Skeletal muscle cell (primary cell): Measurements from ENCODE around the gene KCNJ13.
"Not testable (repeated sequence)": the region's sequence is repeated elsewhere in the genome, so short reads cannot be mapped to it uniquely, and the experiment has no call there.

Experiments used
- DNase-seq: peaks from one replicate; pipeline ENCODE4 v3.0.0-alpha.2; 2010; ENCODE audit warnings: low read depth
- H3K4me3 ChIP-seq: 2 replicates; pipeline ENCODE4 v1.5.1; 2011; ENCODE audit warnings: low read depth, mild to moderate bottlenecking, control low read depth, low read length, moderate library complexity

Gene KCNJ13

DNA sequence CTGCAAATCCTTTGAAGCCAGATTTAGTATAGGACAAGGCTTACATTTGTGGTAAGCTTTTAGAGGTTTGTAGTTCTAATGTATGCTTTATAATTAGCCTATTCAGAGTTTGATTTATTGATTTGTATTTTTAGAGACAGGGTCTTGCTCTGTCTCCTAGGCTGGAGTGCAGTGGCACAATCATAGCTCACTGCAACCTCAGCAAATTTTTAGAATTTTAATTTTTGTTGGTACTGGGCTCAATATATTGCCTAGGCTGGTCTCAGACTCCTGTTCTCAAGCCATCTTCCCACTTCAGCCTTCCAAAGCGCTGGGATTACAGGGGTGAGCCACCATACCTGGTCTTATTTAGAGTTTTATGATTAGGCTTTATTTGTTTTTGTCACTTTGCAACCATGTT, 4.5 kb downstream of the KCNJ13 start:
- DNase-seq: no peak
- no peak overlapping the region for H3K4me3 ChIP-seq

DNA sequence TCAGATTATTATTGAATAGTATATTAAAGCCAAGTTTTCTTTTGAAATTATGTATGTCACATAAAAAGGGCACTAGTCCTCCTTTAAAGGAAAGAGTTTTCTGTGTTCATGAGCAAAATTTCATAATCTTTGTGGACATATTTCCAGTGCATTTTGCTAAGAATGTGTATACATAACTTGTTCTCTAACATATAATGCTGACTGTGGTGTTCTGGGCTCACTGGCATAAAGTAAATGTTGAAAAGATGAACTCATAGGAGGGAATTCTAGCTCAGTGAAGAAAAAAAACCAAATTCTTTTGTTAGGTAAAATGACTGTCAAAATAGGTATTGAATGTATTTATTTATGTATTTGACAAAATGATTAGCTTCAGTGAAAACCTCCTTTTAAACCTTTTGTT, 6.2 kb downstream of the KCNJ13 start:
- no peak for DNase-seq
- no peak overlapping the region for H3K4me3 ChIP-seq

DNA sequence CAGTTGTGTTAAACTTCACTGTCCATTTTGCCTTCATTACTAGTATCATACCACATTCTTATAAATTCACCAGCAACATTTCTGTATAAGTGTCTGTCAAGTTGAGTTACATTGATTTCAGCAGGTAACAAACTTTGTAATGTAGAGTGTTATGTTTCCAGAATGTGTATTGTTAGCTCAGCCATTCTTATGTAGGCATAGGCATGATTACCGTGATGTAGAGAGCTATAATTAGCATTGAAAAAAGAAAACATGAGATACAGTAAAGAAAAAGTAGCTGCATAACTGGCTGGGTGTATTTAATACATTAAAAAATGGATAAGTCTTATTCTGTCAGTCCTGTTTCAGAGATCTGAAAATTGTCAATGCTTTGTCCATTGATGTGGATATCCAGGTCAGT, 8.5 kb downstream of the KCNJ13 start:
- H3K4me3 ChIP-seq: no peak overlapping the region
- no peak for DNase-seq

DNA sequence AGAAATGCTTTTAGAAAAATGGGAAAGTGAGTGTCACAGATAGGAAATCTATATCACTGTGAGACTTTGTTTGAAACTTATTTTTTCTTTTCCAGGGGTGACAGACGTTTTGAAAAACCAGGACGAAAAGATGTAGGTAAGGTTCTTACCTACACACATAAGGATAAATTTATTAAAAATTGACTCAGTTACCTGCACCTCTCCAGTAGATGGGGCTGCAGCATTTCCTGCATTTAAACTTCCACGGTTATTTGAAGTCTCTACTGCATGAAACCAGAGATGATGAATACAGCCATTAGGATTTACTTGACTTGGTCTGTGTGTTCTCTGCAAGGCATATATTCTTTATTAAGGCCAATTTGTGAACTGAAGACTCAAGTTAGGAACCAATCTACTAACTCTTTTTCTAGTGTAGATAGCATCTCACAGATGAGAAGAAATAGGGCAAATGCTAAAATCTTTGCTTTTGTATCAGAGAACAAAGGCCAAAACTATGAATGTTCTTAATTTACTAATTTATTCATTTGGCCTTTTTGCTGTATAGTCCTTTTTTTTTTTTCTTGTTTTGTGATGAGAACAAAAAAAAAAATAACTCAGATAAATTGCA, 15.0 kb downstream of the KCNJ13 start:
- DNase-seq: no peak
- H3K4me3 ChIP-seq: no peak overlapping the region

DNA sequence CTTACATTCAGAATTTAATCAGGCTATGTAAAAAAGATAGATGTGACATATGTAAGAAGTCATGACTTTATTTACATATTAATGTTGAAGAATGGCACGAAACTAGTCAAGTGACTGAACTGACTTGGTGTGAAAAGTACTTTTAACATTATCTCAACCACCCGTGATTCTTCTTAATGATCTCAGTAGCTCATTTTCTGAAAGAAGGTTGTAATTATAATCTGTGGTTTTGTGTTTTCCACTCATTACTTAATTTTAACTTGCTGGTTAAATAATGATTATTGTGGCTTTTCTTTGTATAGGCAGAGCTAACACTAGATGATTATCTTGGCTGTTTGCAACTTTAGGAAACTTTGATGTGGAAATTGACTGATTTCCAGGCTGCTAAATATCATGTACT, 18.5 kb downstream of the KCNJ13 start:
- DNase-seq: no peak
- no peak overlapping the region for H3K4me3 ChIP-seq

DNA sequence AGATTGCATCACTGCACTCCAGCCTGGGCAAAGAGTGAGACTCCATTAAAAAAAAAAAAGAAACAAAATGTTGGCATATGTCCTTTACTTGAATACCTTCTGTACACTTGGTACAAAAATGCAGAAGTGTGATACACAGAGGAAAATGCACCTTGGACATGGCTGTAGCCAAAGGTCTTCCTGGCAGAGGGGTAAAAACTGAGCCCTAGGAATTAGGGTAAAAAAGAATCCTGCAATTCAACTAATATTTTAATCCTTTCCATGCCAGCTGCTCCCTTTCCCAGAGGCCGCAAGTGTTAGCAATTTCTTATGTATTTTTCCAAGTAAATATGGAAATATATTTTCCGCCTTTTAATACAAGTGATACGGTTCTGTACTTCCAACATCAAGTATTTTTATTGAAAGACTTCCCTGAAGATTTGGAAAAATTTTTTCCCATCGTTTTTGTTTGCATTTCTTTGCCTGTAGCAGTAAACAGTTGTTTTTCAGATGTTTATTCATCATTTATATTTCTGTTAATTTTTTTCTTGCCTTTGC, 26.2 kb downstream of the KCNJ13 start:
- DNase-seq: no peak
- no peak overlapping the region for H3K4me3 ChIP-seq

DNA sequence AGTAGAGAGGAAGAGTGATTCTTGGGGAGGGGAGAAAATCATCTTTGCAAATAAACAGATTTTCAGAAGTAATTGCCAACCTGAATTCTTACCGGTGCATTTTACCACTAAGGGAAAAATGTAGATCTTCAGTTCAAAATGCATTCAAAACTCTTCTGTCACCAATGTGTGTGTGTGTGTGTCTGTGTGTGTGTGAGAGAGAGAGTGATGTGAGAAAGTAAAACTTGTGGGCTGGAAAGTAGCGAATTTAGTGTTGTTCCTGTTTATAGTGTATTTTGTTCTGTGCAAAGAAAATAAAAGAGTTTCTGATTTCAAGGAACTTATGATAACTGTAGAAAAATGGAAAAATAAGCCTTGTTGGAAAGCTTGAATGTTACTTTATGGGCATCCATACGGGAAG, 27.0 kb downstream of the KCNJ13 start:
- DNase-seq: no peak
- H3K4me3 ChIP-seq: no peak overlapping the region

DNA sequence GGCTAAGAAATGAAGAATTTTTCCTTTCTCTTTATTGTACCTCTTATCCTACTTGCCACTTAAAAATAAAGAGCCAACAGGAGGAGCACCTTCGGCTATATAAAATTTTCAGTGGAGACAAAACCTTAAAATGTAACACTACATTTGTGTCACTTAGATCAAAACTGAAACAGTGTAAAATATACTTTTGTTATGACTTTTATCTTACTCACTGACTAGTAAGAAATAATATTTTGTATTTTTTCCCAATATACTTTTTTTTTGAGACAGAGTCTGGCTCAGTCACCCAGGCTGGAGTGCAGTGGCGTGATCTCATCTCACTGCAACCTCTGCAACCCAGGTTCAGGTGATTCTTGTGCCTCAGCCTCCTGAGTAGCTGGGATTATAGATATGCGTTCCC, 28.3 kb downstream of the KCNJ13 start:
- no peak overlapping the region for H3K4me3 ChIP-seq
- DNase-seq: no peak

DNA sequence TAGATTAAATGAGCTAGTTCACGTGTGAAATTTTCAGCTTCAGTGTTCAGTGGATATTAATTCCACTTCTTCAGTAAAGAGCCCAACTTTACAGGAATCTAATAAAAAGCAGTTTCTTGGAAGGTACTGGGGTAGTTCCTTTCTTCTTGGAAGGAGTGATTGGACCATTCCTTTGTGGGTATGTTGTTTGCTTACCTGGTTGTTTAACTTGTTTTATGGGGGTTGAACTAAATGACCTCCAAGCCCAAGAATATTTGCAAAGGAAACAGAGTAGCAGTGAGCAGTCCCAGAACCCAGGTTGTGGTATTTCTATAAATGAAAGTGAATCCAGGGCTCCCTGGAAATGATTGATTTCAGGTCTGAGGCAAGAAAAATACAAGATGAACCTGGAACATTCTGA, 31.4 kb downstream of the KCNJ13 start:
- DNase-seq: no peak

DNA sequence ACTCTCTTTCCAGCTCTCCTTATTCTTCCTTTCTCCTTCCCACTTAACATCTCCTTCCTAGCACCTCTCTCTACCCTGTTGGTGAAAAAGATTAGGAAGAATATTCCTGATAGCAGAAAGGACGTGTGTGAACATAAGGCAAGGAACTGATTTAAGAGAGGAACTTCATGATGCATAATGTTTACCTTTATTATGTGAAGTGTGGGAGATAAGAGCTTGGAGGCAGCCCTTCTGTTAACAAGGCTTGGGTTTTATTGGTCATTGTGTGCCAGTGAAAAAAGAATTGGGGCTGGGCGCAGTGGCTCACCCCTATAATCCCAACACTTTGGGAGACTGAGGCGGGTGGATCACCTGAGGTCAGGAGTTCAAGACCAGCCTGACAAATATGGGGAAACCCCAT, 34.4 kb downstream of the KCNJ13 start:
- no peak for DNase-seq

More for the DNA sequence above, 31.4 kb downstream of the KCNJ13 start:
- no peak overlapping the region for H3K4me3 ChIP-seq

DNA sequence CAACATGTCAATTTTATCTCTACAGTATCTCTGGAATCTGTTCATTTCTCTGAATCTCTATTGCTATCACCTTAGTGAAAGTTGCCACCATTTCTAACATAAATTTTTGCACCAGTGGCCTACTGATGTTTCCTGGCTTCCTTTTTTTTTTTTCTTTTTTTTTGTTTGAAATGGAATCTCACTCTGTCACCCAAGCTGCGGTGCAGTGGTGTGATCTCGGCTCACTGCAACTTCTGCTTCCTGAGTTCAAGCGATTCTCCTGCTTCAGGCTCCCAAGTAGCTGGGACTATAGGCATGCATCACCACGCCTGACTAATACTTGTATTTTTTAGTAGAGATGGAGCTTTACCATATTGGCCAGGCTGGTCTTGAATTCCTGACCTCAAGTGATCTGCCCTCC, 35.1 kb downstream of the KCNJ13 start:
- DNase-seq: no peak
- no peak overlapping the region for H3K4me3 ChIP-seq

More for the DNA sequence above, 34.4 kb downstream of the KCNJ13 start:
- no peak overlapping the region for H3K4me3 ChIP-seq

DNA sequence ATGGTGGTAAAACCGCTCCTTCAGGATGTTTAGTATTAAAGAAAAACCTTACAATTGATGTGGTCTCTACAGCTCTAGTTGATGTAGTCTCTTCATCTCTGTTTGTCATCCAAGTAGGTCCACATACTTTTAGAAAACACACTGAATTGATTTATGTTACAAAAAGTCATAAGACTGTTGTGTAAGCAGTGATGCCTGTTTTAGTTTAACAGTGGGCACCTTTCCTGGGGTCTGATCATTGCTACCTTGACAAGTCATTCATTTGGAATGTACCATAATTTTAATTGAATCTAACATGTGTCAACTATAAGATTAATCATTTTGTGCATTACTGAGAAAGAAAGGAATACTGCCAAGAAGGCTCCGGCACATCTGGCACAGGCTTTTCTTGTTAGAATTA, 44.9 kb downstream of the KCNJ13 start:
- no peak overlapping the region for H3K4me3 ChIP-seq
- no peak for DNase-seq

DNA sequence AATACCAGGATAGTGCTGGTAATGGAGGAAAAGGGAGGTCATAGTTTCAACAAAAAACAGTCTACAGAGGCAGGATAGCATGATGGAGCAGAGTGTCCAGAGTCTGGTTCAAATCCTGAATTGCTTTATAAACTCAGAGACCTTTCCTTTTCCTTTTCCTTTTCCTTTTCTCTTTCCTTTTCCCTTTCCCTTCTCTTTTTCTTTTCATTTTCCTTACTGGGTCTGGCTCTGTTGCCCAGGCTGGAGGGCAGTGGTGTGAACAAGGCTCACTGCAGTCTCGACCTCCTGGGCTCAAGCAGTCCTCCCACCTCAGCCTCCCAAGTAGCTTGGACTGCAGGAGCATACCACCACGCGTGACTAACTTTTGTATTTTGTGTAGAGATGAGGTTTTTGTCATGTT, 47.6 kb downstream of the KCNJ13 start:
- DNase-seq: no peak
- no peak overlapping the region for H3K4me3 ChIP-seq

DNA sequence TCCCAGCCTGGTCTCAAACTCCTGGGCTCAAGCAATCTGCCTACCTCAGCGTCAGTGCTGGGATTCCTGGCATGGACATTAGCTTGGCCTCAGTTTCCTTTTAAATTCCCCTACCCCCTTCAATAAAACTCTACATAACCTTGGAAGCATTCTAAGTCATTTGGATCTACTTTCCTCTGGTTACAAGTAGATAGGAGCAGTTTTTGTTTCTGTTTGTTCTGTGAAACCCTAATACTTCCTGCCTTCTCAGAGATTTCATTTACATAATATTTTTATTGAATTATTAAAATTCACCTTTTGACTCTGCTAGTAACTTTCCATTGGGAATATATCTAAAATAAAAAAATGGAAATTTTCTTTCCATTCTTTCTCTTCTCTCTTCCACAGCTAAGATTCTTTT, 53.3 kb downstream of the KCNJ13 start:
- no peak for DNase-seq

DNA sequence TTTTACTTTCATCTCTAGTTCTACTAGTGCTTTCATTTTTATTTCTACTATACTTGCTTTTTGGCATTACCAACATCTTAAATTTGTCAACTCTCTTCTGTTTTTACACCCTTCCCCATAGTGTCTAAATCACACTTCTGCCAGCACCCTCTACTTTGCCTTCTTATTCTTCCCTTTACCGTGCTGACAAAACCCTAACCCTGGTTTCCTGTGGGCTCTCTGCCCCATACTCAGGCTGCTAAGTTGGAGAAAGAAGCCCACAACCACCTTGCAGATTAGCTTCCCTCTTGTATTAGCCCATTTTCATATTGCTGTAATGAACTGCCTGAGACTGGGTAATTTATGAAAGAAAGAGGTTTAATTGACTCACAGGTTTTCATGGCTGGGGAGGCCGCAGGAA, 54.5 kb downstream of the KCNJ13 start:
- DNase-seq: no peak

More for the DNA sequence above, 53.3 kb downstream of the KCNJ13 start:
- no peak overlapping the region for H3K4me3 ChIP-seq

DNA sequence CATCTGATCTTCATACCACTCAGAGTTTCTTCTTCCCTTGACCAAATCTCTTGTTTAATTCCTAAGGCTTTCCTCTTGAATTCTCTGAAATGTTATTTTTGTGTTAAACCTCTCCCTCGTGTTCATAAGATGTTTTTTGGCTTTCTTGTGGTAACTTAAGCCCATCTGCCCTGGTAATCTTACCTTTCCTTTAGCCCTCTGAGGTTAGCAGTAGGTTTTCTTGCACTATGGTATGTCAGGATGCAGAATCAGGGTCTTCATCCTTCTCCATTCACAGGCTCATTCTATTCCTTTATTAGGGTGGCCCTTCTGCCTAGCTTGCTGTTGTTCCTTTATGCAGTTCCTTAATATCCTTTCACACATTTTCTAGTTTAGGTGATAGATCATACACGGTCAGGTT, 55.1 kb downstream of the KCNJ13 start:
- H3K4me3 ChIP-seq: no peak overlapping the region
- DNase-seq: no peak

More for the DNA sequence above, 54.5 kb downstream of the KCNJ13 start:
- no peak overlapping the region for H3K4me3 ChIP-seq

DNA sequence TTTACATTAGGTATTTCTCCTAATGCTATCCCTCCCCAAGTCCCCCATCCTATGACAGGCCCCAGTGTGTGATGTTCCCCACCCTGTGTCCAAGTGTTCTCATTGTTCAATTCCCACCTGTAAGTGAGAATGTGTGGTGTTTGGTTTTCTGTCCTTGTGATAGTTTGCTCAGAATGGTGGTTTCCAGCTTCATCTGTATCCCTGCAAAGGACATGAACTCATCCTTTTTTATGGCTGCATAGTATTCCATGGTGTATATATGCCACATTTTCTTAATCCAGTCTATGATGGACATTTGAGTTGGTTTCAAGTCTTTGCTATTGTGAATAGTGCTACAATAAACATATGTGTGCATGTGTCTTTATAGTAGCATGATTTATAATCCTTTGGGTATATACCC, 56.3 kb downstream of the KCNJ13 start:
- not testable (repeated sequence) for DNase-seq, H3K4me3 ChIP-seq
